Panc1 (cell line): Measurements from ENCODE around the gene ZFAND6. TPM values are rescaled to one million over a fixed set of nuclear protein-coding genes. Genes with fewer than 3 reads are reported as not detected.

Experiments used
- ATAC-seq: fragments of 200-7000 bp; cut with Tn5 transposase; 2 replicates; pipeline ENCODE4 v1.9.1; 2020; ENCODE audit warnings: mild to moderate bottlenecking, moderate library complexity
- BruUV-seq: library from RNA; stranded (reverse); fragments of 400-500 nt; replicated peaks from 2 replicates; lab custom pipeline; 2021; lab: Mats Ljungman, UMichigan
- CTCF ChIA-PET: fragments of 300-600 bp; sonication (Branson Sonifier 250); formaldehyde crosslinking; loops from one replicate; lab custom pipeline; 2022; ENCODE audit warnings: antibody characterized with exemption; lab: Charles Lee
- POLR2A ChIA-PET: fragments of 300-600 bp; sonication (Branson Sonifier 250); formaldehyde crosslinking; loops from one replicate; lab custom pipeline; 2022; ENCODE audit warnings: antibody characterized with exemption; lab: Charles Lee
- DNase-seq: peaks from one replicate; pipeline ENCODE4 v3.0.0-alpha.2; 2010; ENCODE audit warnings: low read depth, low spot score
- H3K27ac ChIP-seq: 2 replicates; pipeline ENCODE4 v1.5.1; 2011; ENCODE audit warnings: mild to moderate bottlenecking, low read length, inconsistent platforms
- H3K27me3 ChIP-seq: fragments of 200-500 bp; sonication (Bioruptor generic); 2 replicates; pipeline ENCODE4 v1.6.0; 2014; ENCODE audit warnings: low read length, inconsistent platforms; ENCODE audit not compliant: control insufficient read depth, insufficient read depth
- H3K36me3 ChIP-seq: fragments of 200-500 bp; sonication (Bioruptor generic); 2 replicates; pipeline ENCODE4 v1.5.1; 2014; ENCODE audit warnings: inconsistent platforms, mild to moderate bottlenecking, low read length, moderate library complexity; ENCODE audit not compliant: control insufficient read depth, insufficient read depth
- H3K4me1 ChIP-seq: 2 replicates; pipeline ENCODE4 v1.5.1; 2011; ENCODE audit warnings: inconsistent platforms, mild to moderate bottlenecking, low read length, moderate library complexity; ENCODE audit not compliant: control insufficient read depth, insufficient read depth
- H3K4me3 ChIP-seq, 2 experiments: 2 replicates each; pipeline ENCODE4 v1.5.1; 2011 to 2012; ENCODE audit warnings: low read depth in 2 of 2, low read length in 2 of 2, mild to moderate bottlenecking in 2 of 2, inconsistent platforms in 1 of 2, moderate library complexity in 1 of 2
- H3K9me3 ChIP-seq: fragments of 200-500 bp; sonication (Bioruptor generic); 2 replicates; pipeline ENCODE4 v1.5.1; 2014; ENCODE audit warnings: low read depth, mild to moderate bottlenecking, inconsistent platforms, low read length, moderate library complexity; ENCODE audit not compliant: control insufficient read depth, insufficient read depth
- POLR2AphosphoS5 ChIP-seq: IDR thresholded peaks from 2 replicates; pipeline ENCODE4 v1.6.1; 2012; ENCODE audit warnings: mild to moderate bottlenecking, low read depth, low read length, moderate library complexity
- SIN3A ChIP-seq: IDR thresholded peaks from 2 replicates; pipeline ENCODE4 v1.6.1; 2012; ENCODE audit warnings: low read depth, mild to moderate bottlenecking, low read length, moderate library complexity, borderline replicate concordance; ENCODE audit not compliant: insufficient read depth
- TCF7L2 ChIP-seq: IDR thresholded peaks from 2 replicates; pipeline ENCODE4 v1.6.1; 2011; ENCODE audit warnings: mild to moderate bottlenecking, low read depth, low read length, inconsistent platforms
- in situ Hi-C: cut with HindIII; loops from 2 replicates; pipeline ENCODE4 v1.10.0; 2016; ENCODE audit warnings: low sequenced_read_pairs, low pct_unique_long_range_greater_than_20kb
- intact Hi-C: fragments of 100-400 bp; cut with micrococcal nuclease; formaldehyde crosslinking; loops from one replicate; pipeline ENCODE4 v1.10.0; 2022; ENCODE audit not compliant: unreplicated experiment
- total RNA-seq: library from RNA; stranded (reverse); gene quantifications from one replicate; pipeline ENCODE4 v1.2.1, GENCODE V29; 2021; ENCODE audit not compliant: unreplicated experiment
- TF ChIP-seq, protein P1 (sequence below), 2 experiments: IDR thresholded peaks; 2 replicates each; pipeline ENCODE4 v1.6.1; 2011 to 2012; ENCODE audit warnings: low read depth in 2 of 2, control low read depth in 1 of 2, low read length in 1 of 2, mild to moderate bottlenecking in 1 of 2, moderate library complexity in 1 of 2; ENCODE audit not compliant: insufficient read depth in 1 of 2
- TF ChIP-seq, protein P2 (sequence below): fragments of 450-650 bp; IDR thresholded peaks from 2 replicates; pipeline ENCODE4 v1.5.1; 2017; ENCODE audit warnings: mild to moderate bottlenecking

Gene ZFAND6
- total RNA-seq, 1 experiment from 2014 or later: 73.0 TPM

DNA sequence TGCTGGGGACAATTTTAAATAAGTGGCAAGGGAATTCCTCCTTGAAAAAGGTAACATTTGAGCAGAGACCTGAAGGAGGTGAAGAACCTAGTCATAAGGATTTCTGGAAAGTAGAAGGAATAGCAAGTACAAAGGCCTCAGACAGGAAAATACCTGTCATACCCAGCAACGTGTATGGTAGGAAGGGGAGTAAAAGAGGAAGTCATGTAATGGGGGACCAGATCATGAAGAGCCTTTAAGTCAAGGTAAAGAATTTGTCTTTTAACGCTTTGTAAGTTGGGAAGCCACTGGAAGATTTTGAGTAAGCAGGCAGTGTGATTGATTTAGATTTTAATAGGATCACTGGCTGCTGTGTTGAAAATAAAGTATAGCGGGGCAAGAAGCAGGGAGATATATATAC, 49.9 kb downstream of the ZFAND6 start:
- H3K27ac ChIP-seq: no peak overlapping the region
- ChIA-PET CTCF (no interaction called here), POLR2A (interaction anchor here (0.6 kb wide), 1 partner anchor 363 kb away, joined by 4 read pairs; no protein-coding TSS in a partner anchor)
- no peaks in the 10 kb centered on the region; the same call in 1 of the 2 replicates for H3K36me3 ChIP-seq
- no TSS peak for BruUV-seq
- no peak overlapping the region for H3K4me3 ChIP-seq
- no peaks in the 10 kb centered on the region for H3K27me3 ChIP-seq
- no peaks in the 10 kb centered on the region for H3K9me3 ChIP-seq
- intact Hi-C loops (no loop called here), in situ Hi-C loops (no loop called here)
- peaks cover 19% of the 10 kb centered on the region; the same call in 1 of the 2 replicates for H3K4me1 ChIP-seq
- ATAC-seq (no peak), DNase-seq (no peak)
- TF ChIP-seq, protein P1, sequence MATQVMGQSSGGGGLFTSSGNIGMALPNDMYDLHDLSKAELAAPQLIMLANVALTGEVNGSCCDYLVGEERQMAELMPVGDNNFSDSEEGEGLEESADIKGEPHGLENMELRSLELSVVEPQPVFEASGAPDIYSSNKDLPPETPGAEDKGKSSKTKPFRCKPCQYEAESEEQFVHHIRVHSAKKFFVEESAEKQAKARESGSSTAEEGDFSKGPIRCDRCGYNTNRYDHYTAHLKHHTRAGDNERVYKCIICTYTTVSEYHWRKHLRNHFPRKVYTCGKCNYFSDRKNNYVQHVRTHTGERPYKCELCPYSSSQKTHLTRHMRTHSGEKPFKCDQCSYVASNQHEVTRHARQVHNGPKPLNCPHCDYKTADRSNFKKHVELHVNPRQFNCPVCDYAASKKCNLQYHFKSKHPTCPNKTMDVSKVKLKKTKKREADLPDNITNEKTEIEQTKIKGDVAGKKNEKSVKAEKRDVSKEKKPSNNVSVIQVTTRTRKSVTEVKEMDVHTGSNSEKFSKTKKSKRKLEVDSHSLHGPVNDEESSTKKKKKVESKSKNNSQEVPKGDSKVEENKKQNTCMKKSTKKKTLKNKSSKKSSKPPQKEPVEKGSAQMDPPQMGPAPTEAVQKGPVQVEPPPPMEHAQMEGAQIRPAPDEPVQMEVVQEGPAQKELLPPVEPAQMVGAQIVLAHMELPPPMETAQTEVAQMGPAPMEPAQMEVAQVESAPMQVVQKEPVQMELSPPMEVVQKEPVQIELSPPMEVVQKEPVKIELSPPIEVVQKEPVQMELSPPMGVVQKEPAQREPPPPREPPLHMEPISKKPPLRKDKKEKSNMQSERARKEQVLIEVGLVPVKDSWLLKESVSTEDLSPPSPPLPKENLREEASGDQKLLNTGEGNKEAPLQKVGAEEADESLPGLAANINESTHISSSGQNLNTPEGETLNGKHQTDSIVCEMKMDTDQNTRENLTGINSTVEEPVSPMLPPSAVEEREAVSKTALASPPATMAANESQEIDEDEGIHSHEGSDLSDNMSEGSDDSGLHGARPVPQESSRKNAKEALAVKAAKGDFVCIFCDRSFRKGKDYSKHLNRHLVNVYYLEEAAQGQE (IDR thresholded peaks at IDR 0.05; ENCODE audit: insufficient read depth in 1 of 2, low read depth in 2 of 2, low read length in 1 of 2): no peak
- no peak for TF ChIP-seq SIN3A
- no peak for TF ChIP-seq TCF7L2
- TF ChIP-seq, protein P2, sequence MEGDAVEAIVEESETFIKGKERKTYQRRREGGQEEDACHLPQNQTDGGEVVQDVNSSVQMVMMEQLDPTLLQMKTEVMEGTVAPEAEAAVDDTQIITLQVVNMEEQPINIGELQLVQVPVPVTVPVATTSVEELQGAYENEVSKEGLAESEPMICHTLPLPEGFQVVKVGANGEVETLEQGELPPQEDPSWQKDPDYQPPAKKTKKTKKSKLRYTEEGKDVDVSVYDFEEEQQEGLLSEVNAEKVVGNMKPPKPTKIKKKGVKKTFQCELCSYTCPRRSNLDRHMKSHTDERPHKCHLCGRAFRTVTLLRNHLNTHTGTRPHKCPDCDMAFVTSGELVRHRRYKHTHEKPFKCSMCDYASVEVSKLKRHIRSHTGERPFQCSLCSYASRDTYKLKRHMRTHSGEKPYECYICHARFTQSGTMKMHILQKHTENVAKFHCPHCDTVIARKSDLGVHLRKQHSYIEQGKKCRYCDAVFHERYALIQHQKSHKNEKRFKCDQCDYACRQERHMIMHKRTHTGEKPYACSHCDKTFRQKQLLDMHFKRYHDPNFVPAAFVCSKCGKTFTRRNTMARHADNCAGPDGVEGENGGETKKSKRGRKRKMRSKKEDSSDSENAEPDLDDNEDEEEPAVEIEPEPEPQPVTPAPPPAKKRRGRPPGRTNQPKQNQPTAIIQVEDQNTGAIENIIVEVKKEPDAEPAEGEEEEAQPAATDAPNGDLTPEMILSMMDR: no peak
- no peak for TF ChIP-seq POLR2AphosphoS5

DNA sequence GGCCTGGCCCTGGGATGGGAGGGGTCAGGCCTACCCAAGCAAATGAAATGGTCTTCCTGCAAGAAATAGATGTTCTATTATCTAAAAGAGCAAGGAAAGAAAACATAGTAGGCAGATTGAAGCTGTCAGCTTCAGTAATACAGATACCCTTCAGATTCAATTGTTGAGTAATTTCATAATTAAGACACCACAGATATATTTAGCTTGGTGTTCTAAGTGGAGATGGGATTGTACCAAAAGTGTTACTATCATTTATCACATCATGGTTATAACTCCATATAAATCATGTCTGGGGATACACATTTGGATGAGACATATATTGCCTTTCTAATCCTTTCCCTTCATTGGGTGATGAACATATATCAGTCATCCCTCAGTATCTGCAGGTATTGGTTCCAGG, 51.4 kb downstream of the ZFAND6 start:
- TF ChIP-seq POLR2AphosphoS5: no peak
- TF ChIP-seq, protein P1 (IDR thresholded peaks at IDR 0.05; ENCODE audit: insufficient read depth in 1 of 2, low read depth in 2 of 2, low read length in 1 of 2): no peak
- no peak for TF ChIP-seq TCF7L2
- TF ChIP-seq, protein P2: no peak
- no peak for TF ChIP-seq SIN3A
- Histone ChIP-seq H3K27ac (no peak overlapping the region), H3K4me1 (peaks cover 16% of the 10 kb centered on the region; the same call in 1 of the 2 replicates), H3K4me3 (no peak overlapping the region), H3K9me3 (no peaks in the 10 kb centered on the region), H3K36me3 (no peaks in the 10 kb centered on the region), H3K27me3 (no peaks in the 10 kb centered on the region)
- DNase-seq (no peak), ATAC-seq (no peak)
- no TSS peak for BruUV-seq
- ChIA-PET POLR2A (no interaction called here), CTCF (no interaction called here)
- in situ Hi-C loops (no loop called here), intact Hi-C loops (no loop called here)
